Spleen (tissue), 11 donors: ENCODE measurements around the gene PDE4B. TPM values are rescaled to one million over a fixed set of nuclear protein-coding genes. Genes with fewer than 3 reads are reported as not detected.
A peak's percentile ranks its signal among the peaks of the same experiment; 100 is the strongest.

ENCODE experiments used
- DNase-seq: peaks from one replicate; pipeline ENCODE4 v3.0.0-alpha.2; 2020
- H3K27ac ChIP-seq, 8 donors: fragments of 200-600 bp; sonication (generic) in 7 of 8; 1 replicate in 4 of 8; 2 replicates in 4 of 8; pipeline versions ENCODE4 v1.5.0 to v1.8.0; 2016 to 2021; ENCODE audit warnings: inconsistent platforms in 4 of 8, mild to moderate bottlenecking in 4 of 8, moderate library complexity in 1 of 8
- H3K27me3 ChIP-seq, 7 donors: fragments of 200-600 bp; sonication (generic) in 6 of 7; replicated peaks in 1 of 7; 1 replicate in 4 of 7; 2 replicates in 3 of 7; pipeline versions ENCODE4 v1.5.0 to v1.8.0; 2016 to 2021; ENCODE audit warnings: inconsistent platforms in 3 of 7, mild to moderate bottlenecking in 1 of 7
- H3K36me3 ChIP-seq, 6 donors: fragments of 200-600 bp; sonication (generic) in 5 of 6; 1 replicate in 4 of 6; 2 replicates in 2 of 6; pipeline versions ENCODE4 v1.5.0 to v1.8.0; 2016 to 2021; ENCODE audit warnings: inconsistent platforms in 2 of 6
- H3K4me1 ChIP-seq, 6 donors: fragments of 200-600 bp; sonication (generic) in 5 of 6; 1 replicate in 3 of 6; 2 replicates in 3 of 6; pipeline versions ENCODE4 v1.5.0 to v1.8.0; 2016 to 2021; ENCODE audit warnings: inconsistent platforms in 3 of 6
- H3K4me3 ChIP-seq, 8 donors: fragments of 200-600 bp; sonication (generic) in 7 of 8; 1 replicate in 4 of 8; 2 replicates in 4 of 8; pipeline versions ENCODE4 v1.5.0 to v1.8.0; 2016 to 2021; ENCODE audit warnings: inconsistent platforms in 4 of 8, mild to moderate bottlenecking in 4 of 8, moderate library complexity in 2 of 8
- H3K9me3 ChIP-seq, 8 donors: fragments of 200-600 bp; sonication (generic) in 7 of 8; 1 replicate in 4 of 8; 2 replicates in 4 of 8; pipeline versions ENCODE4 v1.5.0 to v1.8.0; 2016 to 2021; ENCODE audit warnings: inconsistent platforms in 4 of 8
- CTCF ChIP-seq, 11 experiments: fragments of 200-600 bp in 7 of 11; fragments of 450-650 bp in 4 of 11; sonication (generic) in 4 of 11; IDR thresholded peaks in 8 of 11; conservative IDR thresholded peaks in 3 of 11; 1 replicate in 7 of 11; 2 replicates in 4 of 11; pipeline versions ENCODE4 v1.4.0 to v1.8.0; 2016 to 2021; ENCODE audit warnings: antibody characterized with exemption in 11 of 11, inconsistent platforms in 4 of 11, mild to moderate bottlenecking in 1 of 11
- POLR2A ChIP-seq, 3 donors: fragments of 450-650 bp; IDR thresholded peaks; one replicate each; pipeline ENCODE4 v1.5.1; 2017; ENCODE audit warnings: antibody characterized with exemption in 3 of 3, mild to moderate bottlenecking in 1 of 3
- POLR2AphosphoS5 ChIP-seq, 3 donors: sonication (generic); formaldehyde crosslinking; IDR thresholded peaks; one replicate each; pipeline ENCODE4 v1.5.1; 2017; ENCODE audit warnings: antibody characterized with exemption in 3 of 3
- WGBS, 5 donors: extraction: QIAGEN DNeasy Blood & Tissue Kit in 3 of 5; methylation state at CpG; one replicate each; pipeline versions ENCODE4 v1.1.5 to v1.1.7; 2013 to 2018; 5-methylcytosine and 5-hydroxymethylcytosine counted together
- intact Hi-C: fragments of 100-400 bp; cut with DNase I; formaldehyde crosslinking; loops from one replicate; pipeline ENCODE4 v1.15.0; 2023; ENCODE audit warnings: low total_unique reads
- polyA plus RNA-seq, 3 donors: library from polyadenylated mRNA; stranded (reverse); fragments of 200-250 nt; gene quantifications; one replicate each; pipeline ENCODE4 v1.2.1, GENCODE V29; 2013
- total RNA-seq, 7 donors: library from RNA; depleted of rRNA in 3 of 7; stranded (reverse); fragments of >200 nt in 3 of 7; fragmentation: NEBNext Ultra II Directional in 4 of 7; extraction: Animal tissue kit (Norgen Biotek cat#: 25700) in 4 of 7; gene quantifications; one replicate each; pipeline versions ENCODE4 v1.1.0 to v1.2.1, GENCODE V29; 2016 to 2021
- donor health status: healthy with polysubstance abuse.
- donor health status: DM: no; HTN: no; CAD: no; lungs with moderate emphysema.
- donor health status: DM: no; HTN: no; CAD: no.
- donor health status: Bipolar disorder and iron deficiency.
- donor health status: healthy.
- donor health status: DM: no; HTN: no; CAD: no.
- donor health status: DM: yes; HTN: yes; CAD: no.

PDE4B gene
- total and polyA plus RNA-seq, 10 donors: 12.6 to 88.2 (median 51.9) TPM

- no peak for TF ChIP-seq POLR2A (IDR thresholded peaks at IDR 0.05)
- TF ChIP-seq POLR2AphosphoS5 (IDR thresholded peaks at IDR 0.05): no peak
- TF ChIP-seq CTCF (IDR thresholded peaks at IDR 0.05 in 8 of 11, conservative IDR thresholded peaks at IDR 0.05 in 3 of 11): no peak
- H3K4me1 ChIP-seq: peaks cover 4 to 26% (median 6%) of the 10 kb centered on the region in 6 donors
- 83 to 93% (median 85%) methylated on average over 1 of the region's 1 CpG for WGBS, 5 donors
- intact Hi-C loops: no loop called here
- DNase-seq: no peak
- no peaks in the 10 kb centered on the region for H3K27me3 ChIP-seq
- peaks cover 0 to 43% (median 23%) of the 10 kb centered on the region in 8 donors for H3K9me3 ChIP-seq
- no peak overlapping the region for H3K4me3 ChIP-seq
- no peaks in the 10 kb centered on the region for H3K36me3 ChIP-seq
- H3K27ac ChIP-seq: no peak overlapping the region
Measured at GRCh38 chr1:66386712-66387111, 594.0 kb downstream of the PDE4B start.

GRCh38 chr1:66388913-66389312 is 596.2 kb downstream of the PDE4B start:
- Histone ChIP-seq H3K36me3 (no peaks in the 10 kb centered on the region), H3K4me3 (no peak overlapping the region), H3K27ac (no peak overlapping the region), H3K4me1 (peaks cover 0 to 14% (median 2%) of the 10 kb centered on the region in 6 donors), H3K9me3 (peaks cover 0 to 36% (median 23%) of the 10 kb centered on the region in 8 donors), H3K27me3 (no peaks in the 10 kb centered on the region)
- 86 to 97% (median 92%) methylated on average over 2 of the region's 2 CpGs for WGBS, 5 donors
- intact Hi-C loops: no loop called here
- DNase-seq: no peak
- TF ChIP-seq CTCF (IDR thresholded peaks at IDR 0.05 in 8 of 11, conservative IDR thresholded peaks at IDR 0.05 in 3 of 11): no peak
- no peak for TF ChIP-seq POLR2A (IDR thresholded peaks at IDR 0.05)
- no peak for TF ChIP-seq POLR2AphosphoS5 (IDR thresholded peaks at IDR 0.05)

GRCh38 chr1:66393586-66394287 is 601.0 kb downstream of the PDE4B start:
- Histone ChIP-seq H3K27me3 (no peaks in the 10 kb centered on the region), H3K4me3 (no peak overlapping the region), H3K4me1 (peaks cover 9 to 54% (median 35%) of the 10 kb centered on the region in 6 donors), H3K36me3 (no peaks in the 10 kb centered on the region), H3K9me3 (peaks cover 0 to 15% (median 4%) of the 10 kb centered on the region in 8 donors), H3K27ac (peak overlapping the region in 4 of 8 donors; percentile 40 to 74 (median 61))
- TF ChIP-seq POLR2A (IDR thresholded peaks at IDR 0.05): no peak
- no peak for TF ChIP-seq CTCF (IDR thresholded peaks at IDR 0.05 in 8 of 11, conservative IDR thresholded peaks at IDR 0.05 in 3 of 11)
- no peak for TF ChIP-seq POLR2AphosphoS5 (IDR thresholded peaks at IDR 0.05)
- no peak for DNase-seq
- intact Hi-C loops: no loop called here
- 53 to 72% (median 65%) methylated on average over 7 of the region's 7 CpGs for WGBS, 5 donors

GRCh38 chr1:66394603-66395002 is 601.9 kb downstream of the PDE4B start:
- Histone ChIP-seq H3K36me3 (no peaks in the 10 kb centered on the region), H3K27ac (peak overlapping the region in 6 of 8 donors; percentile 9 to 74 (median 60)), H3K4me3 (no peak overlapping the region), H3K27me3 (no peaks in the 10 kb centered on the region), H3K4me1 (peaks cover 9 to 54% (median 35%) of the 10 kb centered on the region in 6 donors), H3K9me3 (peaks cover 0 to 8% (median 4%) of the 10 kb centered on the region in 8 donors)
- 90 to 95% (median 92%) methylated on average over 5 of the region's 5 CpGs for WGBS, 5 donors
- no peak for DNase-seq
- intact Hi-C loops: no loop called here
- TF ChIP-seq POLR2AphosphoS5 (IDR thresholded peaks at IDR 0.05) (no peak), POLR2A (IDR thresholded peaks at IDR 0.05) (no peak), CTCF (IDR thresholded peaks at IDR 0.05 in 8 of 11, conservative IDR thresholded peaks at IDR 0.05 in 3 of 11) (no peak)
